ENCODE results near the gene PDGFRB.

GRCh38 chr5:150168864-150169263 lies 13.2 kb upstream of the PDGFRB start:
- no peak for TF ChIP-seq CTCF (conservative IDR thresholded peaks at IDR 0.05; ENCODE audit: low read depth, low read length)
- no peak for TF ChIP-seq EZH2 (IDR thresholded peaks at IDR 0.05; ENCODE audit: low read length, unreplicated experiment)
